Neural progenitor cell (in vitro differentiated cells): Measurements from ENCODE around the gene FARS2.

ENCODE experiments used
- CTCF ChIP-seq: fragments of 200-600 bp; sonication (generic); IDR thresholded peaks from 2 replicates; pipeline ENCODE4 v1.5.1; 2017; ENCODE audit warnings: antibody characterized with exemption, mild to moderate bottlenecking
- EZH2 ChIP-seq: fragments of 200-600 bp; sonication (generic); IDR thresholded peaks from 2 replicates; pipeline ENCODE4 v1.6.1; 2017; ENCODE audit warnings: antibody characterized with exemption, mild to moderate bottlenecking, moderate library complexity
- EZH2phosphoT487 ChIP-seq: fragments of 200-600 bp; sonication (generic); IDR thresholded peaks from 2 replicates; pipeline ENCODE4 v1.6.1; 2017; ENCODE audit warnings: antibody characterized with exemption

- TF ChIP-seq CTCF (no peak), EZH2 (no peak), EZH2phosphoT487 (no peak)
These were observed 182.2 kb downstream of the FARS2 start for GRCh38 chr6:5443491-5443890.
